ENCODE data around the gene TM9SF3.
"Not testable (repeated sequence)": the region's sequence is repeated elsewhere in the genome, so short reads cannot be mapped to it uniquely, and the experiment has no call there.

The TM9SF3 gene

GRCh38 chr10:96598846-96599245, 12.0 kb upstream of the TM9SF3 start:
- no peak for DNase-seq

DNA sequence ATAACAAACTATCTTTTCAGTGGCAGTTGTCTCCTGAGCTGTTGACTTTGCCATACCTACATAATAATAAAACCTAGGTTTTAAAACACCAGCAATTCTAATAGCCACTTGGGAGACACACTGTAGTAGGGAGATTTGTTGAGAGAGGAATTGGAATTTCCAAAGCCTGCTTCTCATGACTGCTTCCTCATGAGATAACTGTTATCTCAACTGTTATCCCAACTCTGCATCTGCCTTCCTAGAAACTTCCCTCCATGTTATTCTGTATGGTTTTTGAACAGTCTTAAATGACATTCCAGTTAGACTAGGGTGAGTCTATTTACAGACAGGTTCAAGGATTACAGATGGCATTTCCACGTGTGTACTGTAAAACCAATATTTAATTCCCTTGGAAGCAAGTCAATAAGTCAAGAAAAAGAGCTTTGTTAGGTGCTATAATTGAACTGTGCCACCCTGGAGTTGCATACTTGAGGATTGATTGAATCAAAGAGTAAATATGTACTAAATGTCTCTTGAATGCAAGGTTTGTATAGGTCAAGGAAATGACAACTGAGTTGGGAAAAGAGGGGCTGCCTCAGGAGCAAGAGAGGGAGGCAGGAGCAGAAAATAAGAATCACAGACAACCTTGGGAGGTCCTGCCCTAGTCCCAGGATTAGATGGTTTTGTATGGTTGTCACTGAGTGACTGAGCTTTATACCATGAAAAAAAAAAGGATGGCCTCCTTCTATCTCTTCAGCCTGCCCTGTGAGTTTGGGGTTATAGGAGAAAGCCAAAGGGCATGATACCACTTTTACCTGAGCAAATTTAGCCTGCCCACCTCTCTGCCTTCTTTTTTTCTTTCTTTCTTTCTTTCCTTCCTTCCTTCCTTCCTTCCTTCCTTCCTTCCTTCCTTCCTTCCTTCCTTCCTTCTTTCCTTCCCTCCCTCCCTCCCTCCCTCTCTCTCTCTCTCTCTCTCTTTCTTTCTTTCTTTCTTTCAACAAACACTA, 9.9 kb upstream of the TM9SF3 start:
- DNase-seq: no peak

- DNase-seq: no peak
Measured at GRCh38 chr10:96595741-96596140, 8.9 kb upstream of the TM9SF3 start.

- DNase-seq: no peak
Measured at GRCh38 chr10:96591946-96592345, 5.1 kb upstream of the TM9SF3 start.

- DNase-seq: no peak
Measured at GRCh38 chr10:96588616-96589419, 2.0 kb upstream of the TM9SF3 start.

DNA sequence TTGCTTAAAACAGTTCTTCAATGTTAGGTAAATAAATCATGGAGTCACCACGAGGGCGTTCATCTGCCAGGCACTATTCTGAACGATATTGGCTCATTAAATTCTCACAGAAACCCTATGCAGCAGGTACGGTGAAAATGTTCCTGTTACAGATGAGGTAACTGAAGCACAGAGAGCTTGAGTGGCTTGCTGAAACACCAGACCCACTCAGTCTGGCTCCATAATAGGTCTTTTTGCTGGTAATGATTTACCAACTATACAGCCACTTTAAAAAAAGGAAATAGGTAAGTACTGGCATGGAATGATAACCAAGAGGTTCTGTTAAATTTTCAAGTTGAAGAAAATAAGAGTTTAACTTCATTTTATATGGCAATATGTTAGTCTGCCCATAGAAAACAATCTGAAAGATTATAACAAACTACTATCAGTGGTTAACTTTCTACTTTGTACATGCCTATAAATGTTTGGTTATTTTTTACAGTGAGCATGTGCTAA, 1.3 kb upstream of the TM9SF3 start:
- DNase-seq: no peak

GRCh38 chr10:96587264-96588059, 650 bp upstream of the TM9SF3 start:
- DNase-seq: peak; percentile 46

GRCh38 chr10:96585736-96586418, 935 bp downstream of the TM9SF3 start:
- DNase-seq: no peak

GRCh38 chr10:96584474-96584873, 2.3 kb downstream of the TM9SF3 start:
- no peak for DNase-seq

DNA sequence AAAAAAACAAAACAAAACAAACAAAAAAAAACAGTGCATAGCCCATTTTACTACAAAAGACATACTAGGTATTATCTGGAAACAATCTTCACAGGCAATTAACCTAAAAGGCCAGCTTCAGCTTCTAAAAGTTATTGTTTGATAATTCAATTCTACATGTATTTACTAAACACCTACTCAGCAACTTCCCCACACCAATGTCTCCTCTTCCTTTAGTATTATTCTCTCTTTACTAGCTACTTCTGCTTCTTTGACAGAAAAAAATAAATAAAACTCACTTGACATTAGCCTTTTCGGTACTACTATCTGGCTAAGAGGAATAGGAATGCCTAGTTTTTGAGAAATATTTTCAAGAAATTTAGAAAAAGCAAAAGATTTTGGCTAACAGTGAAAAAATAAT, 2.8 kb downstream of the TM9SF3 start:
- DNase-seq: no peak

DNA sequence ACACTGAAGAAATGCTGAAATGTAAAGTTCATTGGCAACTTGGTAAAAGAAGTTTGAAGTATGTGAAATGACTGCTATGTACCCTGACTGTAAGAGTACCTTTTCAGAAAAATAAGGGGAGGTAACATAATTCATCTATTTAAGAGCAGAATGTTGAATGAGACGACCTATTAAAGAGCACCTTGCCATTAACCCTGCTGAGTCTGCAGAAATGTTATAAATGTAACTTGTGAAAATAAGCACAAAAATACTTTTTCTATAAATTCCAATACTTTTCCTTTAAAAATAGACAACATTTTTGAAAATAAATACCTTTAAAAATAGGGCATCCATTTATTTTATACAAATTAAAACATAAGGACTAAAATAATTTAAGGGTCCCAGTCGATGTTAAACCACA, 7.7 kb downstream of the TM9SF3 start:
- DNase-seq: no peak

DNA sequence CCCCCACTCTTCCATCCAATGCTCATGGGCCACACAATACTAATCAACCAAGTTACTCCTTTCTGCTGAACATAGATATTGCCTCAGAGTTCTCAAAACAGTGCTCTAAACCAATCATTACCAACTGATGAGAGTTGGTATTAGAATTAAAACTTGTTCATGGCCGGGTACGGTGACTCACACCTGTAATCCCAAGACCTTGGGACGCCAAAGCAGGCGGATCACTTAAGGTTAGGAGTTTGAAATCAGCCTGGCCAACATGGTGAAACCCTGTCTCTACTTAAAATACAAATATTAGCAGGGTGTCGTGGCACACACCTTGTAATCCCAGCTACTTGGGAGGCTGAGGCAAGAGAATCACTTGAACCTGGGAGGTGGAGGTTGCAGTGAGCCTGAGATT, 8.2 kb downstream of the TM9SF3 start:
- no peak for DNase-seq

- DNase-seq: no peak
Measured at GRCh38 chr10:96578022-96578421, 8.8 kb downstream of the TM9SF3 start.

GRCh38 chr10:96577069-96577468, 9.7 kb downstream of the TM9SF3 start:
- DNase-seq: no peak

DNA sequence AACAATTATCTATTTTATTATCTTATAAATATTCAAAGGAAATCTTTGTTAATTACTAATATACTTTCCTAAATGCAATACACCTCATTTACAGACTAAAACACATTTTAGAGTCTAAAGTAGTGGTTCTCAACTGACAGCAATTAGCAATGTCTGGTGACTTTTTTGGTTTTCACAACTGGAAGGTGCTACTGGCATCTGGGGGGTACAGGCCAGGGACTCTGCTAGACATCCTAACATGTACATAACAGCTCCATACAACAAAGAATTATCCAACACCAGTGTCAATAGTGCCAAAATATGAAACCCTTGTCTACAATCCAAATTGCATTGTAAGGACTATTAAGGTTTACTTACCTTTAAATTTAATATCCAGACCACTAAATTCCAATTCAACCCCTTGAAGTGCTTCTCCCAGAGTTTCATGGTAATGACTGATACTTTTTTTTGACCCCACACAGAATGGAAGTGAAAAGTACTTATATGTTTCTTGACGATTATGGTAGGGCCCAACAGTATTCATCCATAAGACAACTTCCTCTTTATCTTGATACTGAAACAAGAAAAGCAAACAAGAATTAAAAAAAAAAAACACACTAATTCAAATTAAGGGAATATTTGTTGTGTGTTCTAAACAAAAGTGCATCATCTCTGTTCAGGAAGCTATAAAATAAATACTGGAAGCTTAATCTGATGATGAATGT, 10.4 kb downstream of the TM9SF3 start:
- DNase-seq: no peak

- DNase-seq: not testable (repeated sequence)
Measured at GRCh38 chr10:96574564-96574963, 12.2 kb downstream of the TM9SF3 start.

DNA sequence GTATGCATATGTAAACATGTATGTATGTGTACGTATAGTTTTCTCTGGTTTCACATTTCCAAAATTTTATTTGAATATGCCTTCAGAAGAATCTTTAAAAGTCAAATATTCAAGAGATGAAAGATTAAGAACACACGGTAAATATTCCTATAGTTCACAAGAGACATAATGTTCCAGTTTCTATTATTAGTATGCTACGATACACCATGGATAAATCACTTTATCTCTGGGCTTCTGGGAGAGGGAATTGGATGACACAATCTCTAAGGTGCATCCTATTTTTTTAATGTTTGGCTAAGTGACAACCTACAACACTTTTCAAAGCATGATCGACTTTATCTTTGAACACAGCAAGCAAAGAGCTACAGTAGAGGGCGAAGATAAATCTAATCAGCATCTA, 13.8 kb downstream of the TM9SF3 start:
- no peak for DNase-seq

DNA sequence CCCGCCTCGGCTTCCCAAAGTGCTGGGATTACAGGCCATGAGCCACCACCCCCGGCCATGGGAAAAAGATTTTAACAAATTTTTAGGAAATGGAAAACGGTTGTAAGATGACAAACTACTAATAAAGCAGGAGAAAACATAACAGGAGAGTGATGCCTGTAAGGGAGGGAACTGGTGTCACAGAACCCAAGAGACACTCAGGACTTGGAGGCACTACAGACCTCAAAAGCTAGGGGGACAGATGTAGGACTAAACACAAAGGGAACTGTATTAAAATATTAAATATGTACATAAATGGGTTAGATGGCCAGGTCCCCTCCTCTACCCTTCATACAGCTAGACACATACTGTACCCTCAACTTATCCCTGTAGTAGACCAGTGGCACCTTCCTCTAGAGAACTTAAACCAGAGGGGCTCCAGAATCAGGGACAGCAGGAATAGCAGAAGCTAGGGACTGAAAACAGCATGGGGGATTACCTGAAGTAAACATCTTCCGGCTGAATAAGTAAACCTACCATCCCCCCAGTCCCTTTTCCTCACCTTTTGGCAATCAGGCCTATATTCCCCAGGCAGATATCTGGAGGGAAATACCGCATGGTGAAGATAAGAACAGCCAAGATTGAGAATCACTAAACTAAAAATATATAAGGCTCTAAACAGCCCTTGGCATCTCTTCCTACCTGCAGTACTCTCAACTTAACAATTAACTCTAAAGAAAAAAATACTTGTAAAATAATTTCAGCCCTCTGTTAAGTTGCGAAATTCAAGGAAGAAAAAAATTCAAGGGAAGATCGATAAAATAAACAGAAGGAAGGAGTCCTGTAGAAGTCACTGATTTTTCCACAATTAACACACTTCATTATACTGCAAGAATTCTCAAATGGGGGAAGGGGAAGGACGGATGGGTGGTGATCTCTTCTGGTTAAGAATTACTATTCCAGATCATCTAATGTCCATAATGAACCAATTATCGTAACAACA, 15.5 kb downstream of the TM9SF3 start:
- DNase-seq: no peak

DNA sequence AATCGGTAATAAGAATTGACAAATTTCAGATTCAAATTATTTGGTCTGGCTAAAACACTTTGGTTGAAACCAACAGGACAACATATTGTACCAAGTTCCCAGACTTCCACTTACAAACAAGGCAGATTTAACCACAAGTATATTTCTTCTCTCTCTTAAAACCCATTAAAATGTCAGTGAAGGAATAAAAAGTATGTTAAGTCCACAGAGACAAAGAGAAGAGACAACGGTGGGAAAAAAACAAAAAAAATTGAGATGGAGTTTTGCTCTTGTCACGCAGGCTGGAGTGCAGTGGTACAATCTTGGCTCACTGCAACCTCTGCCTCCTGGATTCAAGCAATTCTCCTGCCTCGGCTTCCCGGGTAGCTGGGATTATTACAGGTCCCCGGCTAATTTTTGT, 16.3 kb downstream of the TM9SF3 start:
- no peak for DNase-seq

- DNase-seq: no peak
Measured at GRCh38 chr10:96568402-96568801, 18.4 kb downstream of the TM9SF3 start.
